GM21717 (cell line): Measurements from ENCODE around the gene PJVK.

ENCODE experiments used
- ATAC-seq: cut with Tn5 transposase; IDR thresholded peaks from one replicate; pipeline ENCODE4 v1.9.1; 2021; ENCODE audit warnings: mild to moderate bottlenecking, moderate library complexity; ENCODE audit not compliant: unreplicated experiment

The PJVK gene

DNA sequence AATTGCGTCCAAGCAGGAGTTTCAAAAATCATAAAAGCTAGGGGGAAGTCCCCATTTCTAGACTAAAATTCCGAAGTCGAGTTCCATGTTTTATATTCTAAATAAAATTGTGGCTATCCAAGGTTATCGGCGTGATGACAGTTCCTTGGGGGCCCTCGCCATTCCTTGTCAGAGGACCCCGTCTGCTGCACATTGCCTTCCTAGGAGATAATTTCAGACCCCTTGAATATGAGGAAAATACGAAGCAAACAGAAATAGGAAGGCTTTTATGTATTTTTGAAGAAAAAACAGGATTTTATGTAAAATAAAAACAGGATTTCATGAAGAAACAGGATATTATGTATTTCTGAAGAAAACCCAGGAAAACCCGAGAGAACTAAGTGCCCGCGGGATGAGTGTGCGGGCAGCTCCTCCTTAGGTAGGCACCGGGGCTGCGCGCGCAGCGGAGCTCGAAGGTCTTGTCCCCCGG lies 28.6 kb downstream of the PJVK start:
- ATAC-seq: no peak

GRCh38 chr2:178480227-178481181 lies 29.3 kb downstream of the PJVK start, which contains the start of gene PLEKHA3:
PLEKHA3 (plus strand) TSS chr2:178480457; CDS start chr2:178480870, 413 bp downstream.
- ATAC-seq: peak; percentile 70

DNA sequence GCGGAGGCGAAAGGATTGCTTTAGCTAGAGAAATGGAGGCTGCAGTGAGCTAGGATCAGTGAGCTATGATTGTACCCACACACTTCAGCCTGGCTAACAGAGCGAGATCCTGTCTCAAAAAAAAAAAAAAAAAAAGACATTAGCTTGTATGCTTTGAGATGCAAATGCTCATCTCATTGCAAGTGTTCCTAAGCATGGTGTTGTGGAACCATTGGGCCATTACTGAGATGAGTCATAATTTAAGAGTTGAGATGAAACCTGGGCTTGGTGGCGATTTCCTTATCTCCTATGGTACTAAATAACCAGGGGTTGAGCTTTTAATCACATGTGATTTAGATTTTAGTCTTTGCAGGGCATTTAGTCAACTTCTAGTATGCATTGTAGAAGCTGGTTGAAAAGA lies 31.3 kb downstream of the PJVK start:
- peak; percentile 28 for ATAC-seq

DNA sequence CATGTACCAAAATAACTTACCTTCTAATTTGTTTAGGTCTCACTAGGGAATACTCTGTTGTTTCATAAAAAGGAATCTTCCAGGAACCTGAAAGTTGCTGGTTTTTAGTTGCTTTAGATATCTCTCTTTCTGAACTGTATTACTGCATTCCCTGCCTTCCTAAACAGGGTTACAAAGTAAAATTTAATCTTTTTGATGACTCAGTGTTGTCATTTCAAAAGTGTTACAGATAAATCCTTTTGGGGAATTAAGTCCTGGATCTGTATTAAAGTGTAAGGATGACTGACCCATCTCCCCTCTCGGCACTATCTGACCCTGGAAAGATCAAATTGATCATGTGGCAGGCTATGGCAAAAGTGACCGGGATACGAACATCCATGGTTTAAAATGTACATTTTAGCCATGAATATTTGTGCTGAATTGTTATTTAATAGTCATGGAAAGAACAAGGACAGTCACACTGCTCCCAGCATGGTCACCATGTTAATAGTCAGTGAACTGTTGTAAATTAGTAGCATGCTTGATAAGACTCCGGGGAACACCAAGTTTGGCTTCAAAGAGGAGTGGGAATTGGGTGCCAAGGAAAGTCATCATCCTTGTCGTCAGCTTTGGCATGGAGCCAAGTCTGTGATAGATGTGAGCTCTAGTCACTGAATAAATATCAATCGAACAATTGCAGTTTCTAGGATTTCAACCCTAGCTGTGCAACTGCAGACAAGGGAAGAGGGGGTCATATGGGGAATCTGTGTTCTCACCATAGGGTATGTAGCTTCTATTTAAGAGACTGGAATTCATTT lies 33.3 kb downstream of the PJVK start:
- no peak for ATAC-seq

- ATAC-seq: no peak
Measured at GRCh38 chr2:178485356-178485755, 34.2 kb downstream of the PJVK start.

DNA sequence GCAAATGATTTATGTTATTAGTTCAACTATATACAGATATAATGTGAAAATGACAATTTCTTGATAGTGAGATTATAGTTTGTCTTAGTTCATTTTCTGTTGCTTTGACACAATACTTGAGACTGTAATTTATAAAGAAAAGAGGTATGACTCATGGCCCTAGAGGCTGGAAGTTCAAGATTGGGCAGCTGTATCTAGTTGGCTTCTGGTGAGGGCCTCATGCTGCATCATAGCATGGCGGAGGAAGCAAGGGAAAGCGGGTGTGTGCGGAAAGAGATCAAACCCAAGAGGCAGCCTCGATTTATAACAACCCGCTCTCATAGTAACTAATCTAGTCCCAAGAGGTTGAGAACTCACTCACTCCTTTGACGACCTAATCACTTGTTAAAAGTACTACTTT lies 40.4 kb downstream of the PJVK start:
- no peak for ATAC-seq

- ATAC-seq: no peak
Measured at GRCh38 chr2:178496049-178496448, 44.9 kb downstream of the PJVK start.

DNA sequence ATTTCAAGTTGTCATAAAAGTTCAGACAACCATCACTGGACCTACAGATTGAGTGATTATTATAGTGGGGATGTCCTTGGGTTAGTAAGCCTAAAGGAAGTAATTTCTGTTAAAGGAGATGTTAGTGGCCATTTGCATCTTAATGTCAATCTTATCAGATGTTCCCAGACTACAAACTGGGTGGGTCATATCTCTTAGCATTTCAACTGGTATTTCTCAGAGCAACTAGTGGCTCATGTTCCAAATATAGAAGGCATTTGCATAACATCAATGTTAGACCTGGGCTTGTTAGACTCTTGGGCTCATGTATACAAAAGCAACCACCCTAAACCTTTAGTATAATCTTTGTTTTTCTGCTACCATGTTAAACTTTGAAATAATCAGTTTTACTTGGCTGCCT lies 47.0 kb downstream of the PJVK start:
- no peak for ATAC-seq

DNA sequence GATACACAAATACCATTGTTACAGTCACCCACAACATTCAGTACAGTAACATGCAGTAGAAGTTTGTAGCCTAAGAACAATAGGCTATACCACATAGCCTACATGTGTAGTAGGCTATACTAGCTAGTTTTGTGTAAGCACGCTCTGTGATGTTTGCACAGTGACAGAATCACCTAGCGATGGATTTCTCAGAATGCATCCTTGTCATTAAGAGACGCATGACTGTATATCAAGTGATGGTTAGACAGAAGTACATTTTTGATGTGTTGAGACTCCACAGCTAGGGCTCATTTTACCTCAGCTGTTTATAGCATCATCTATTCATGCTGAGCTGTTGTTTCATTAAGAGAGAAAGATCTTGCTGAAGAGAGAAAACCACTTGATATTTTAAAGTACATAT lies 48.5 kb downstream of the PJVK start:
- ATAC-seq: no peak

DNA sequence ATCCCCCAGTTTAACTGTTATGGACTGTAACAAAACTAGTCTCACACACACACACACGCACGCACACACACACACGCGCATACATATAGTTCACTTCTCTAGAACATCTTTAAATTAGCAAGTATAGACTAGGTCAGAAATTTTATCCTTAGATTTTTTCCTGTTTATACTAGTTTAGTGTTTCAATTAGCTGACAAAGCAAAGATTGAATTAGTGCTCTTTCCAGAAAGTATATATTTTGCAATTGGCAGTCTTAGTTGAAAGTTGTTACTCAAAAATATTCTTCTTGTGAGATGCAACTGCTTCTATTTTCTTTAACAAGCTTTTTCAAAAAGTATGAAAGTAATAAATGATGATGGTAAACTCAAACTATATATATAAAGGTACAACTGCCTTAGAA lies 51.6 kb downstream of the PJVK start:
- no peak for ATAC-seq

DNA sequence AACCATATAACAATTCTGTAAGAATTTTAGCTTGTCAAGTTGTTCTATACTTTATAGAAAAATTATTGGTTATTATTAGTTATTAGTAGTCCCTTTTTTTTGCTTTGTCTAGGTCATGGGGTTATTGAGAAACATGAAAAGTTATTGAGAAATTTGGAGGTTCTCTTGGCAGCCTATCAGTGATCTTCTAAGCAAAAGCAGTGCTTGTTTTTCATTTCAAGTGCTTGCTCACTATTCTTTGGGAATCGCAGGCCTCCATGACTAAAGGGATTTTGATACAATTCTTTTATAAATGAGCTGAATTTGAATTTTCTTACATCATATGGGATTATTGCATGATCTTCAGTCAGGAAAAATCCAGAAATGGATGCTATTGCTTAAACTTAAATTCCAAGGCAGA lies 54.9 kb downstream of the PJVK start:
- ATAC-seq: no peak

DNA sequence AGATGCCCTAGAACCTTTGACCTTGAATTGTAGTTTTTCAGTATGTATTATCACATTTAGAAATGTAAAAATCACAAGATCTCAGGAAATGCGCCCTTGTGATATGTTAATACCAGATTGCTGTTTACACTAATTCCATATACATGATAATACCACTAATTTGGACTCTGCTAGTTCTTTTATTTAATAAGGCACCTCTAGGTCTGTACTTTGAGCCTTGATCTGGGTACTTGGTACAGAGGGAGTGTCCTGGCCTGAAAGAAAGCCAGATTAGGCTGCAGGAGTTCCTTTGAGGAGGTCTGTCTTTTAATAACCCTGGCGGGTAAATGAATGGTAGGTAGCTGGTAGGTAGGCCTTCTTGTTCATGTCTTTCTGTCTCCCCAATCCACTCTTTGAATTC lies 55.3 kb downstream of the PJVK start:
- ATAC-seq: no peak

- no peak for ATAC-seq
Measured at GRCh38 chr2:178506949-178507348, 55.8 kb downstream of the PJVK start.

- ATAC-seq: no peak
Measured at GRCh38 chr2:178508646-178509045, 57.5 kb downstream of the PJVK start.

GRCh38 chr2:178510384-178510783 lies 59.2 kb downstream of the PJVK start:
- ATAC-seq: no peak
